GM23338 (cell line): ENCODE data around the gene CARHSP1.

Experiments
- CREB1 ChIP-seq: fragments of 250-450 bp; sonication (Bioruptor Pico); IDR thresholded peaks from 2 replicates; pipeline ENCODE4 v1.5.0; 2020; ENCODE audit warnings: low read depth, mild to moderate bottlenecking, moderate library complexity
- EZH2 ChIP-seq: fragments of 200-600 bp; sonication (generic); IDR thresholded peaks from one replicate; pipeline ENCODE4 v1.8.0; 2017; ENCODE audit warnings: antibody characterized with exemption, mild to moderate bottlenecking, low read depth; ENCODE audit not compliant: unreplicated experiment
- EZH2phosphoT487 ChIP-seq: fragments of 200-600 bp; sonication (generic); IDR thresholded peaks from one replicate; pipeline ENCODE4 v1.8.1; 2018; ENCODE audit warnings: antibody characterized with exemption; ENCODE audit not compliant: unreplicated experiment
- JUNB ChIP-seq: IDR thresholded peaks from one replicate; pipeline ENCODE4 v1.6.1; 2016; ENCODE audit warnings: antibody characterized with exemption; ENCODE audit not compliant: unreplicated experiment
- POLR2AphosphoS5 ChIP-seq: IDR thresholded peaks from 2 replicates; pipeline ENCODE4 v1.6.1; 2016; ENCODE audit warnings: antibody characterized with exemption, low read depth
- ZNF114 ChIP-seq: fragments of 250-450 bp; sonication (Bioruptor Pico); IDR thresholded peaks from 2 replicates; pipeline ENCODE4 v1.5.0; 2020; ENCODE audit warnings: mild to moderate bottlenecking, moderate library complexity
- ZNF331 ChIP-seq: fragments of 250-450 bp; sonication (Bioruptor Pico); IDR thresholded peaks from 2 replicates; pipeline ENCODE4 v1.5.0; 2020; ENCODE audit warnings: low read depth, mild to moderate bottlenecking, moderate library complexity
- TF ChIP-seq, protein P1 (sequence below), 2 experiments: fragments of 200-600 bp in 1 of 2; sonication (generic) in 1 of 2; conservative IDR thresholded peaks; 2 replicates each; pipeline versions ENCODE4 v1.5.1 to v1.6.1; 2016 to 2017; ENCODE audit warnings: antibody characterized with exemption in 2 of 2, low read depth in 2 of 2, mild to moderate bottlenecking in 2 of 2, moderate library complexity in 1 of 2
- TF ChIP-seq, protein P2 (sequence below): IDR thresholded peaks from one replicate; pipeline ENCODE4 v1.6.1; 2018; ENCODE audit warnings: antibody characterized with exemption; ENCODE audit not compliant: unreplicated experiment

- TF ChIP-seq, protein P1, sequence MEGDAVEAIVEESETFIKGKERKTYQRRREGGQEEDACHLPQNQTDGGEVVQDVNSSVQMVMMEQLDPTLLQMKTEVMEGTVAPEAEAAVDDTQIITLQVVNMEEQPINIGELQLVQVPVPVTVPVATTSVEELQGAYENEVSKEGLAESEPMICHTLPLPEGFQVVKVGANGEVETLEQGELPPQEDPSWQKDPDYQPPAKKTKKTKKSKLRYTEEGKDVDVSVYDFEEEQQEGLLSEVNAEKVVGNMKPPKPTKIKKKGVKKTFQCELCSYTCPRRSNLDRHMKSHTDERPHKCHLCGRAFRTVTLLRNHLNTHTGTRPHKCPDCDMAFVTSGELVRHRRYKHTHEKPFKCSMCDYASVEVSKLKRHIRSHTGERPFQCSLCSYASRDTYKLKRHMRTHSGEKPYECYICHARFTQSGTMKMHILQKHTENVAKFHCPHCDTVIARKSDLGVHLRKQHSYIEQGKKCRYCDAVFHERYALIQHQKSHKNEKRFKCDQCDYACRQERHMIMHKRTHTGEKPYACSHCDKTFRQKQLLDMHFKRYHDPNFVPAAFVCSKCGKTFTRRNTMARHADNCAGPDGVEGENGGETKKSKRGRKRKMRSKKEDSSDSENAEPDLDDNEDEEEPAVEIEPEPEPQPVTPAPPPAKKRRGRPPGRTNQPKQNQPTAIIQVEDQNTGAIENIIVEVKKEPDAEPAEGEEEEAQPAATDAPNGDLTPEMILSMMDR (conservative IDR thresholded peaks at IDR 0.05; ENCODE audit: low read depth in 2 of 2), result peak; percentile 28 to 74; a peak in 3 of 4 replicates
- TF ChIP-seq, protein P2, sequence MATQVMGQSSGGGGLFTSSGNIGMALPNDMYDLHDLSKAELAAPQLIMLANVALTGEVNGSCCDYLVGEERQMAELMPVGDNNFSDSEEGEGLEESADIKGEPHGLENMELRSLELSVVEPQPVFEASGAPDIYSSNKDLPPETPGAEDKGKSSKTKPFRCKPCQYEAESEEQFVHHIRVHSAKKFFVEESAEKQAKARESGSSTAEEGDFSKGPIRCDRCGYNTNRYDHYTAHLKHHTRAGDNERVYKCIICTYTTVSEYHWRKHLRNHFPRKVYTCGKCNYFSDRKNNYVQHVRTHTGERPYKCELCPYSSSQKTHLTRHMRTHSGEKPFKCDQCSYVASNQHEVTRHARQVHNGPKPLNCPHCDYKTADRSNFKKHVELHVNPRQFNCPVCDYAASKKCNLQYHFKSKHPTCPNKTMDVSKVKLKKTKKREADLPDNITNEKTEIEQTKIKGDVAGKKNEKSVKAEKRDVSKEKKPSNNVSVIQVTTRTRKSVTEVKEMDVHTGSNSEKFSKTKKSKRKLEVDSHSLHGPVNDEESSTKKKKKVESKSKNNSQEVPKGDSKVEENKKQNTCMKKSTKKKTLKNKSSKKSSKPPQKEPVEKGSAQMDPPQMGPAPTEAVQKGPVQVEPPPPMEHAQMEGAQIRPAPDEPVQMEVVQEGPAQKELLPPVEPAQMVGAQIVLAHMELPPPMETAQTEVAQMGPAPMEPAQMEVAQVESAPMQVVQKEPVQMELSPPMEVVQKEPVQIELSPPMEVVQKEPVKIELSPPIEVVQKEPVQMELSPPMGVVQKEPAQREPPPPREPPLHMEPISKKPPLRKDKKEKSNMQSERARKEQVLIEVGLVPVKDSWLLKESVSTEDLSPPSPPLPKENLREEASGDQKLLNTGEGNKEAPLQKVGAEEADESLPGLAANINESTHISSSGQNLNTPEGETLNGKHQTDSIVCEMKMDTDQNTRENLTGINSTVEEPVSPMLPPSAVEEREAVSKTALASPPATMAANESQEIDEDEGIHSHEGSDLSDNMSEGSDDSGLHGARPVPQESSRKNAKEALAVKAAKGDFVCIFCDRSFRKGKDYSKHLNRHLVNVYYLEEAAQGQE, result no peak
- TF ChIP-seq EZH2phosphoT487, result no peak
- TF ChIP-seq EZH2, result no peak
- no peak for TF ChIP-seq POLR2AphosphoS5
- TF ChIP-seq JUNB, result no peak
- TF ChIP-seq ZNF331 (CRISPR knock-in tag), result no peak
- no peak for TF ChIP-seq ZNF114 (CRISPR knock-in tag)
- no peak for TF ChIP-seq CREB1 (CRISPR knock-in tag)
These were observed 36.5 kb upstream of the CARHSP1 start for GRCh38 chr16:8905168-8905762.
